ENCODE measurements around the gene GALNT17.
"Not testable (repeated sequence)": the region's sequence is repeated elsewhere in the genome, so short reads cannot be mapped to it uniquely, and the experiment has no call there.

GALNT17 gene

GRCh38 chr7:71171476-71171875, 39.5 kb downstream of the GALNT17 start:
- no peak for FAIRE-seq

GRCh38 chr7:71173955-71174354, 42.0 kb downstream of the GALNT17 start:
- FAIRE-seq = no peak

- FAIRE-seq = no peak
Observed at GRCh38 chr7:71182438-71182935, 50.5 kb downstream of the GALNT17 start.

GRCh38 chr7:71184136-71184535, 52.2 kb downstream of the GALNT17 start:
- no peak for FAIRE-seq

GRCh38 chr7:71184609-71185008, 52.7 kb downstream of the GALNT17 start:
- FAIRE-seq = no peak

- FAIRE-seq = no peak
Observed at GRCh38 chr7:71186535-71187057, 54.7 kb downstream of the GALNT17 start.

- no peak for FAIRE-seq
Observed at GRCh38 chr7:71191771-71192170, 59.8 kb downstream of the GALNT17 start.

GRCh38 chr7:71193099-71193810, 61.3 kb downstream of the GALNT17 start:
- no peak for FAIRE-seq

GRCh38 chr7:71198391-71198790, 66.4 kb downstream of the GALNT17 start:
- no peak for FAIRE-seq

- FAIRE-seq = no peak
Observed at GRCh38 chr7:71198887-71199286, 66.9 kb downstream of the GALNT17 start.

GRCh38 chr7:71206184-71206583, 74.2 kb downstream of the GALNT17 start:
- no peak for FAIRE-seq

GRCh38 chr7:71208881-71209280, 76.9 kb downstream of the GALNT17 start:
- FAIRE-seq = no peak

- not testable (repeated sequence) for FAIRE-seq
Observed at GRCh38 chr7:71209484-71209883, 77.5 kb downstream of the GALNT17 start.

- FAIRE-seq = no peak
Observed at GRCh38 chr7:71210220-71210619, 78.3 kb downstream of the GALNT17 start.

GRCh38 chr7:71212433-71212832, 80.5 kb downstream of the GALNT17 start:
- not testable (repeated sequence) for FAIRE-seq

GRCh38 chr7:71216211-71216610, 84.3 kb downstream of the GALNT17 start:
- no peak for FAIRE-seq

- no peak for FAIRE-seq
Observed at GRCh38 chr7:71220210-71220695, 88.3 kb downstream of the GALNT17 start.

- FAIRE-seq = no peak
Observed at GRCh38 chr7:71221049-71221448, 89.1 kb downstream of the GALNT17 start.

- no peak for FAIRE-seq
Observed at GRCh38 chr7:71221549-71221948, 89.6 kb downstream of the GALNT17 start.

GRCh38 chr7:71227126-71227525, 95.2 kb downstream of the GALNT17 start:
- FAIRE-seq = no peak

GRCh38 chr7:71229148-71229547, 97.2 kb downstream of the GALNT17 start:
- no peak for FAIRE-seq

- FAIRE-seq = no peak
Observed at GRCh38 chr7:71229699-71230098, 97.8 kb downstream of the GALNT17 start.

GRCh38 chr7:71235253-71235652, 103.3 kb downstream of the GALNT17 start:
- FAIRE-seq = no peak
